ENCODE results near the gene SLAIN2. TPM values are rescaled to one million over a fixed set of nuclear protein-coding genes. Genes with fewer than 3 reads are reported as not detected.
"Not testable (repeated sequence)": the region's sequence is repeated elsewhere in the genome, so short reads cannot be mapped to it uniquely, and the experiment has no call there.

The SLAIN2 gene
- total RNA-seq, 1 donor from 2014 or later = 14.8 TPM

DNA sequence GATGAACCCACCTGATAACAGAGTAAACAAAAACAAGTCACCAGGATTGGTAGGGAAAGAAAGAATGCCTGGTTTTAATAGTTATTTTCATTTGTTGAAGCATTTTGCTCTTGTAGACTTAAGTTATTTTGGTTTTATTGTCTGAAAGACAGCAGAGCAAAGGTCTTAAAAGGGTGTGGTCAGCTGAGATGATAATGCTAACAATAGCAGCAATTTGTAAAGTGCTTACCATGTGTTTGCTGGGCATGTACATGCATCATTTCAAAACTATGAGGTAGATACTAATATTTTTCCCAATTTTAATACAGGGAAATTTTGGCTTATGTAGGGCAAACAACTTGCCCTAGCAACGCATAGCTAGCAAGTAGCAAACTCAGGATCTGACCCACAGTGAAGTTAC lies 95.0 kb downstream of the SLAIN2 start:
- DNase-seq (ENCODE audit: low read depth in 2 of 2) = no peak

GRCh38 chr4:48439988-48440387 lies 98.7 kb downstream of the SLAIN2 start:
- DNase-seq (ENCODE audit: low read depth in 2 of 2) = no peak

DNA sequence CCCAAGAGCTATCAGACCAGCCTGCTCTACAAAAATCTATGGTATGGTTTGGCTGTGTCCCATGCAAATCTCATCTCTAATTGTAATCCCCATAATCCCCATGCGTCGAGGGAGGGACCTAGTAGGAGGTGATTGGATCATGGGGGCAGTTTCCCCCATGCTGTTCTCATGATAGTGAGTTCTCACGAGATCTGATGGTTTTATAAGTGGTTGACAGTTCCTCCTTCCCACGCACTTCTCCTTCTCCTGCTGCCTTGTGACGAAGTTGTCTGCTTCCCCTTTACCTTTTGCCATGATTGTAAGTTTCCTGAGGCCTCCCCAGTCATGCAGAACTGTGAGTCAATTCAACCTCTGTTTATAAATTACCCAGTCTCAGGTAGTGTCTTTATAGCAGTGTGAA lies 99.6 kb downstream of the SLAIN2 start:
- DNase-seq (ENCODE audit: low read depth in 2 of 2) = not testable (repeated sequence)

DNA sequence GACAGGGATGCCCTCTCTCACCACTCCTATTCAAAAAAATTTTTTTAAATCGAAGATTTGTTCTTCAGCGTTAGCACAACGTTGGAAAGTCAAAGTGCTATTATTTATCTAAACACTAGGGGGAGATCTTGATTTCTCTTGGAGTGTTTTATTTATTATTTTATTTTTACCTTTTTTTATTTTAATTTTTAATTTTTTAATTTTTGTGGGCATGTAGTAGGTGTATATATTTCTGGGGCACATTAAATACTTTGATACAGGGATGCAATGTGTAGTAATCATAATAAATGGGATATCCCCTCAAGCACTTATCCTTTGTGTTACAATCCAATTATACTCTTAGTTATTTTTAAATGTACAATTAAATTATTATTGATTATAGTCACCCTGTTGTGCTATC lies 104.4 kb downstream of the SLAIN2 start:
- DNase-seq (ENCODE audit: low read depth in 2 of 2) = peak in 1 of 2 donors; percentile 29

GRCh38 chr4:48446642-48447041 lies 105.3 kb downstream of the SLAIN2 start:
- DNase-seq (ENCODE audit: low read depth in 2 of 2) = no peak

DNA sequence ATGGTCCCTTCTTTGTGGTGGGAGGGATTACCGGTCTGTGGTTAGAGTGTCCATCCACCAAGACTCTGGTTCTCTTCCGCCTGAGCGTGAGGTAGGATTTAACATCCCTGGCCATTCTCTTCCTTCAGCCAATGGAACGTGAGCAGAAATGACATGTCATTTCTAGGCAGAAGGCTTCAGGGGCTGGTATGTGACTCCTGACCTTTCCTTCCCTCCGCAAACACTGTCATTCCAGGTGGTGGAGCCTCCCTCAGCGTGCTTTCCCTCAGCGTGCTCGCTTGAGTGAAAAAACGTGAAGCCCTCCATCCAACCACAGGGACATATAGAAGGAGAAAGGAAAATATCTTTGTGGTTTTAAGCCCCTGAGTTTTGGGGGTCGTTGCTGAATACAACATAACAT lies 107.8 kb downstream of the SLAIN2 start:
- no peak for DNase-seq (ENCODE audit: low read depth in 2 of 2)

GRCh38 chr4:48450740-48451139 lies 109.4 kb downstream of the SLAIN2 start:
- no peak for DNase-seq (ENCODE audit: low read depth in 2 of 2)

- not testable (repeated sequence) for DNase-seq (ENCODE audit: low read depth in 2 of 2)
Observed at GRCh38 chr4:48451656-48452055, 110.3 kb downstream of the SLAIN2 start.

DNA sequence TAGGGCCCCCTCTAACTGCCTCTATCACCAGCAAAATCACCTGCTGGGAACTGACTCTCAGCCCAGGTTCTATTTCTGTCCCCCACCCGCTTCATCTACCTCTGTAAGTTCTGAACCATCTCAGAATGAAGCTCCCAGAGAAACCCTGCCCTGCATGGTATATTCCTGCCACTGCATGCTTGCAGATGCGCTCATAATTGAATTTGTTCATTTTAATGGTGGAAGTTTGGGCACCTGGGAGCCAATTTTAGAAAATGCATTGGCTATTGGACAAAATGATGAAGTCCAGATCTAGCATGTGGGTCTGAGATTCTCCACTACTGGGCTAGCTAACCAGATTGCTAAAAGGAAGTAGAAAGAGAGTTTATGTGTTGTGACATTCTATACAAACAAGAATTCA lies 113.3 kb downstream of the SLAIN2 start:
- DNase-seq (ENCODE audit: low read depth in 2 of 2) = no peak

DNA sequence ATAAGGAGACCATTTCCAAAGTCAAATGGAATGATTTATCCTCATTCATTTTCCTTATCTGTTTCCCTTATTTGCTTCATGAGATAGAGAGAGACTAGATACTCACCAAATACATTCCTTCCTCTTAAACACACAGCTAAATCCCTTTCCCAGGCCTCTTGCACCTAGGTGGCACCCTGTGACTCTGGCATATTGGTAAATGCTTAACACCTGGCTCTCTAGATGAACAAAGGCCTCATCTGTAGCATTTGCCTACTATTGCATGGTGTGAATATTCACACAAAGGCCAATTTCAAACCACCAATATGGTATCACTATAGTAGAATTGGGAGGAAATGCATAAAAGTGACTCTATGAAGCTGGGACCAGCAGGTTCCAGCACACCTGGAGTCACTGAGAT lies 119.7 kb downstream of the SLAIN2 start:
- no peak for DNase-seq (ENCODE audit: low read depth in 2 of 2)

GRCh38 chr4:48462363-48462762 lies 121.0 kb downstream of the SLAIN2 start:
- no peak for DNase-seq (ENCODE audit: low read depth in 2 of 2)

- DNase-seq (ENCODE audit: low read depth in 2 of 2) = no peak
Observed at GRCh38 chr4:48467442-48467841, 126.1 kb downstream of the SLAIN2 start.

DNA sequence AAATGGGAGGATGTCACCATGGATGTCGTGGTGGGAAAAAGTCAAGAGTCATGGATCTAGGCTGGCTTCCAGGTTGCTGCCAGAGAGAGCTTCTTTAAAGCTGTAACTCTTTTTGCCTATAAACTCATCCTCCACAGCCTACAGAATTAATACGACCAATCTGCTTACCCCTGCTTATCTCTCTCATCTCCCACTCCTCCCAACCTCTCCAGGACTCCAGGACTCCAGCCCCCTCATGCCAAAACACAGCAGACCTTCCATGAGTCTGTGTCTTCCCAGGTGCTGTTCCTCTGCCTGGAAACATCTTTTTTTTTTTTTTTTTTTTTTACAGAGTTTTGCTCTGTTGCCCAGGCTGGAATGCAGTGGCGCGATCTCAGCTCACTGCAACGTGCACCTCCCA lies 126.6 kb downstream of the SLAIN2 start:
- no peak for DNase-seq (ENCODE audit: low read depth in 2 of 2)

DNA sequence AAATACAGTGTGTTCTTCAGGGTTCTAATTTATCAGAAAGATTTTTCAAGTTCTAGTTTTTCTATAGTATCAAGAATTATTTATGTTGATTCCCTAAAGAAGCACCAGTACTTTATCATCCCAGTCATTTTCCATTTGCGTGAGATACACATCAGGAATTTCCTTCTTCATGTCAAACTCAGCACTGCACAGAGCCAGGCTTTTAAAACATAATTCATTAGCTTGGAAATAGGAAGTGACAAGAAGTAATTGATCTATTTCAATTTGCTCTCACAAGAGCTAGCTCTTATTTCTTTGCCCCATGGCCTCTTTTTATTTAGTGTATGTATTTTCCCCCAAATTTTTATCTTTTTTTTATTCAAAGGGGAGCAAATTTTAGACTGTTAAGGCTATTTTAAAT lies 128.8 kb downstream of the SLAIN2 start:
- no peak for DNase-seq (ENCODE audit: low read depth in 2 of 2)

DNA sequence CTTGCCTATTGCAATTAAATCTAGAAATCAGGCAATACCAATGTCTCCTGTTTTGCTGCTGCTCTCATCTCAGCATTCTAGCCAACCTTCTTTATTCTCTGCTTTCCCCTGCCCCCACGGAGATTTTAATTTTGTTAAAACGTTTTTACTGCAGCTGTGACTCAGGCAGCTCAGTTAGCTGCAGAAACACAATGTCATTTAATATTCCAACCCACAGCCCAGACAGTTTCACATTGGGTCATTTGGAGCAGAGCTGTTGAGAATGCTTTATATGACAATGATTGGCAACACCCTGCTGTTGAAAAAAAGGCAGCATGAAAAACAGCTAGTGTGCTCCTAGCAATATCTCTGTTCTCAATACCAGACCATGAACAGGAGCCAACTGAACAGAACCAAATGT lies 129.2 kb downstream of the SLAIN2 start:
- no peak for DNase-seq (ENCODE audit: low read depth in 2 of 2)

DNA sequence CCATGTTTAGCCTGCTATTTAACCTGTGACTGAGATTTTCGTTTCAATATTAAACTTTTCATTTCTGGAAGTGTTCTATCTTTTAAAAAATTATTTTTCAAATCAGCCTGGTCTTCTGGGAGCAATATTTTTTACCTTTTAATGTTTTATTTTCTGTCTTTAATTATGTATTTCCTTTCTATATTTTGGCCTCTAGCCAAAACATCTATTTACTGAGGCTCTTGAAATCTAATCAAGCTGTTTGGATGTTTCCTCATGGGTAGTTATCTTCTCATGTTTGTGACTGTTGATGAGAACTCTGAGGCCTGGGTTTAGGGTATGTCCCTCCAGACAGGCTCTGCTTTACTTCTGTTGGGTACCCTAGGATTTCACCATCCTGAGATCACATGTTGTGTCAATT lies 131.5 kb downstream of the SLAIN2 start:
- DNase-seq (ENCODE audit: low read depth in 2 of 2) = no peak

- no peak for DNase-seq (ENCODE audit: low read depth in 2 of 2)
Observed at GRCh38 chr4:48475770-48476169, 134.4 kb downstream of the SLAIN2 start.

Other genes with a start within 250 kb of the SLAIN2 start
- under 0.01 and 0.13 TPM in 2 replicates for gene TXK, start 207.3 kb upstream of the SLAIN2 start, total RNA-seq
- gene TEC, start 71.7 kb upstream of the SLAIN2 start, total RNA-seq = 0.51 and 1.3 TPM in 2 replicates
- gene SLC10A4, start 141.8 kb downstream of the SLAIN2 start, total RNA-seq = under 0.01 and 0.13 TPM in 2 replicates
- gene ZAR1, start 148.7 kb downstream of the SLAIN2 start, total RNA-seq = not detected in 2 replicates